Breast epithelium (tissue), 3 donors: Measurements from ENCODE around the gene HDHD2.

Experiments used
- CTCF ChIP-seq, 3 donors: fragments of 450-650 bp; IDR thresholded peaks; one replicate each; pipeline ENCODE4 v1.5.1; 2016 to 2017; ENCODE audit warnings: antibody characterized with exemption in 3 of 3, mild to moderate bottlenecking in 3 of 3, moderate library complexity in 3 of 3
- POLR2A ChIP-seq: fragments of 450-650 bp; IDR thresholded peaks from one replicate; pipeline ENCODE4 v1.6.1; 2016; ENCODE audit warnings: antibody characterized with exemption, mild to moderate bottlenecking, moderate library complexity
- POLR2AphosphoS5 ChIP-seq, 3 donors: sonication (generic); formaldehyde crosslinking; IDR thresholded peaks; one replicate each; pipeline ENCODE4 v1.6.1; 2017; ENCODE audit warnings: antibody characterized with exemption in 3 of 3

- TF ChIP-seq CTCF (IDR thresholded peaks at IDR 0.05) (no peak), POLR2A (no peak), POLR2AphosphoS5 (IDR thresholded peaks at IDR 0.05) (no peak)
Observed at GRCh38 chr18:47108998-47109405, 41.3 kb downstream of the HDHD2 start.
